B cell (primary cell): ENCODE data around the gene CYB5D1. TPM values are rescaled to one million over a fixed set of nuclear protein-coding genes. Genes with fewer than 3 reads are reported as not detected.

Experiments used
- ATAC-seq: fragments of 200-7000 bp; cut with Tn5 transposase; one replicate; pipeline ENCODE4 v1.10.0; 2021; ENCODE audit warnings: low read depth, mild to moderate bottlenecking, moderate number of reproducible peaks, moderate library complexity
- CTCF ChIA-PET: fragments of 350-600 bp; sonication (Branson Sonifier 250); formaldehyde crosslinking; loops from one replicate; lab custom pipeline; 2021; ENCODE audit warnings: antibody characterized with exemption, inconsistent platforms; lab: Charles Lee
- POLR2A ChIA-PET: fragments of 350-600 bp; sonication (Branson Sonifier 250); formaldehyde crosslinking; loops from one replicate; lab custom pipeline; 2021; ENCODE audit warnings: antibody characterized with exemption; lab: Charles Lee
- DNase-seq: peaks from one replicate; pipeline ENCODE4 v3.0.0; 2013
- H2AFZ ChIP-seq: 2 replicates; pipeline ENCODE4 v1.6.1; 2012; ENCODE audit warnings: mild to moderate bottlenecking, low read depth, low read length; ENCODE audit not compliant: insufficient read depth, poor library complexity, severe bottlenecking
- H3K27ac ChIP-seq, 2 donors: 1 replicate in 1 of 2; 2 replicates in 1 of 2; pipeline ENCODE4 v1.5.1; 2012 to 2013; ENCODE audit warnings: low read length in 2 of 2, mild to moderate bottlenecking in 2 of 2, moderate library complexity in 1 of 2
- H3K27me3 ChIP-seq, 4 experiments: fragments of 200-600 bp in 1 of 4; sonication (generic) in 1 of 4; replicated peaks in 1 of 4; 1 replicate in 2 of 4; 2 replicates in 2 of 4; pipeline versions ENCODE4 v1.6.1 to v1.7.0; 2013 to 2016; ENCODE audit warnings: low read length in 3 of 4, mild to moderate bottlenecking in 2 of 4, mixed read lengths in 1 of 4, moderate library complexity in 1 of 4; ENCODE audit not compliant: insufficient read depth in 4 of 4, control insufficient read depth in 3 of 4; ENCODE audit errors: control extremely low read depth in 1 of 4
- H3K36me3 ChIP-seq, 2 experiments: replicated peaks in 1 of 2; 1 replicate in 1 of 2; 2 replicates in 1 of 2; pipeline versions ENCODE4 v1.6.1 to v1.7.1; 2013; ENCODE audit warnings: low read length in 1 of 2; ENCODE audit not compliant: insufficient read depth in 2 of 2, control insufficient read depth in 1 of 2; ENCODE audit errors: control extremely low read depth in 1 of 2, extremely low read depth in 1 of 2
- H3K4me1 ChIP-seq, 2 donors: fragments of 200-600 bp in 1 of 2; sonication (generic) in 1 of 2; 1 replicate in 1 of 2; 2 replicates in 1 of 2; pipeline versions ENCODE4 v1.5.1 to v1.6.1; 2013 to 2017; ENCODE audit warnings: low read length in 2 of 2; ENCODE audit not compliant: control insufficient read depth in 2 of 2, insufficient read depth in 2 of 2
- H3K4me2 ChIP-seq: replicated peaks from 2 replicates; pipeline ENCODE3; 2012; ENCODE audit warnings: mild to moderate bottlenecking, low read depth, low read length; ENCODE audit not compliant: poor library complexity, severe bottlenecking
- H3K4me3 ChIP-seq, 5 experiments: fragments of 200-600 bp in 1 of 5; sonication (generic) in 1 of 5; 1 replicate in 3 of 5; 2 replicates in 2 of 5; pipeline versions ENCODE4 v1.5.1 to v1.7.0; 2011 to 2016; ENCODE audit warnings: low read length in 4 of 5, mild to moderate bottlenecking in 4 of 5, low read depth in 2 of 5, control low read depth in 1 of 5, moderate library complexity in 1 of 5; ENCODE audit not compliant: insufficient read depth in 1 of 5; ENCODE audit errors: control extremely low read depth in 1 of 5, extremely low read depth in 1 of 5
- H3K79me2 ChIP-seq: fragments of 200-600 bp; sonication (generic); one replicate; pipeline ENCODE4 v1.6.0; 2016; ENCODE audit warnings: low read length; ENCODE audit not compliant: control insufficient read depth, insufficient read depth
- H3K9ac ChIP-seq: fragments of 200-600 bp; sonication (generic); 2 replicates; pipeline ENCODE4 v1.6.1; 2017; ENCODE audit warnings: mild to moderate bottlenecking, low read length, moderate library complexity
- H3K9me3 ChIP-seq, 3 donors: one replicate each; pipeline versions ENCODE4 v1.6.1 to v1.7.1; 2013; ENCODE audit warnings: low read length in 2 of 3; ENCODE audit not compliant: control insufficient read depth in 2 of 3, insufficient read depth in 1 of 3; ENCODE audit errors: control extremely low read depth in 1 of 3
- H4K20me1 ChIP-seq: 2 replicates; pipeline ENCODE4 v1.6.0; 2012; ENCODE audit warnings: mild to moderate bottlenecking, low read length; ENCODE audit not compliant: insufficient read depth, control insufficient read depth, poor library complexity, severe bottlenecking
- H3K27ac Mint-ChIP-seq: one replicate; pipeline ENCODE4 v1.8.0; 2021; ENCODE audit warnings: mixed read lengths
- H3K27me3 Mint-ChIP-seq: one replicate; pipeline ENCODE4 v1.8.0; 2021; ENCODE audit warnings: mixed read lengths
- H3K4me1 Mint-ChIP-seq: one replicate; pipeline ENCODE4 v1.8.0; 2021; ENCODE audit warnings: mixed read lengths
- H3K4me3 Mint-ChIP-seq: one replicate; pipeline ENCODE4 v1.8.0; 2021; ENCODE audit warnings: mixed read lengths
- H3K9me3 Mint-ChIP-seq: one replicate; pipeline ENCODE4 v1.8.0; 2022; ENCODE audit warnings: mixed read lengths; ENCODE audit not compliant: insufficient read depth
- CTCF ChIP-seq: fragments of 200-600 bp; IDR thresholded peaks from one replicate; pipeline ENCODE4 v1.8.0; 2022; ENCODE audit warnings: antibody characterized with exemption, mild to moderate bottlenecking
- EZH2 ChIP-seq: IDR thresholded peaks from 2 replicates; pipeline ENCODE4 v1.6.1; 2012; ENCODE audit warnings: borderline replicate concordance, low read depth, mild to moderate bottlenecking, moderate library complexity, low read length; ENCODE audit not compliant: insufficient read depth, poor library complexity, severe bottlenecking
- WGBS: methylation state at CpG from one replicate; pipeline ENCODE4 v1.1.5; 2013; ENCODE audit warnings: missing lambda C conversion rate; ENCODE audit not compliant: insufficient coverage; 5-methylcytosine and 5-hydroxymethylcytosine counted together
- intact Hi-C: fragments of 100-400 bp; cut with micrococcal nuclease; formaldehyde crosslinking; loops from one replicate; pipeline ENCODE4 v1.10.0; 2022
- polyA plus RNA-seq: library from polyadenylated mRNA; depleted of rRNA; stranded (reverse); fragments of >200 nt; gene quantifications from 2 replicates; pipeline ENCODE4 v1.2.3, GENCODE V29; 2012
- total RNA-seq, 2 donors: library from RNA; stranded (reverse); fragments of 120-200 nt in 1 of 2; gene quantifications; 1 replicate in 1 of 2; 2 replicates in 1 of 2; pipeline versions ENCODE4 v1.2.3 to v1.2.4, GENCODE V29; 2013 to 2022

The CYB5D1 gene
- total and polyA plus RNA-seq, 2 donors (not counting 1 experiment from before 2014, with no cell fraction given): 6.3 to 10.2 TPM

GRCh38 chr17:7897090-7897489 is 39.3 kb downstream of the CYB5D1 start:
- no peaks in the 10 kb centered on the region for H3K4me1 Mint-ChIP-seq
- intact Hi-C loops: no loop called here

GRCh38 chr17:7897773-7898172 is 40.0 kb downstream of the CYB5D1 start:
- ChIA-PET POLR2A (no interaction called here), CTCF (interaction anchor here (0.9 to 2.8 kb wide), 8 partner anchors 34 to 163 kb away, joined by 3 to 21 read pairs (median 4); partner anchors contain the start of gene NAA38)
- H3K27ac Mint-ChIP-seq: no peak overlapping the region
- H3K27me3 Mint-ChIP-seq: no peaks in the 10 kb centered on the region
- H2AFZ ChIP-seq: no peak overlapping the region
- H3K9me3 Mint-ChIP-seq: no peaks in the 10 kb centered on the region
- H3K4me3 ChIP-seq: no peak overlapping the region
- intact Hi-C loops: no loop called here
- WGBS: 71% methylated on average over 4 of the region's 6 CpGs
- H3K4me2 ChIP-seq: no peak overlapping the region
- H3K4me3 Mint-ChIP-seq: no peak overlapping the region
- DNase-seq: peak; percentile 33
- no peaks in the 10 kb centered on the region for H3K4me1 Mint-ChIP-seq
- ATAC-seq: peak; percentile 39
- no peaks in the 10 kb centered on the region for H3K4me1 ChIP-seq
- H3K27ac ChIP-seq: no peak overlapping the region
- H3K36me3 ChIP-seq: peaks cover 4 to 76% of the 10 kb centered on the region in 2 experiments
- H3K27me3 ChIP-seq: no peaks in the 10 kb centered on the region
- no peaks in the 10 kb centered on the region for H3K9me3 ChIP-seq
- H4K20me1 ChIP-seq: no peaks in the 10 kb centered on the region
- TF ChIP-seq EZH2 (no peak), CTCF (no peak)
- H3K9ac ChIP-seq: no peak overlapping the region
- no peaks in the 10 kb centered on the region for H3K79me2 ChIP-seq

More at GRCh38 chr17:7897090-7897489, 39.3 kb downstream of the CYB5D1 start:
- Histone ChIP-seq H3K9me3 (no peaks in the 10 kb centered on the region), H3K27ac (no peak overlapping the region), H2AFZ (no peak overlapping the region), H4K20me1 (no peaks in the 10 kb centered on the region), H3K36me3 (peaks cover 4 to 70% of the 10 kb centered on the region in 2 experiments), H3K4me1 (no peaks in the 10 kb centered on the region), H3K79me2 (no peaks in the 10 kb centered on the region), H3K4me3 (no peak overlapping the region), H3K27me3 (no peaks in the 10 kb centered on the region), H3K4me2 (no peak overlapping the region), H3K9ac (no peak overlapping the region)
- CTCF ChIA-PET: interaction anchor here (0.9 to 2.8 kb wide), 6 partner anchors 33 to 161 kb away, joined by 3 to 21 read pairs (median 6); partner anchors contain the start of gene NAA38
- ATAC-seq: no peak
- DNase-seq: no peak
- Mint-ChIP-seq H3K4me3 (no peak overlapping the region), H3K27ac (no peak overlapping the region), H3K9me3 (no peaks in the 10 kb centered on the region), H3K27me3 (no peaks in the 10 kb centered on the region)
- 95% methylated on average over 11 of the region's 13 CpGs for WGBS
- TF ChIP-seq CTCF (no peak), EZH2 (no peak)
- POLR2A ChIA-PET: no interaction called here
